Fibroblast of skin of scalp (primary cell): ENCODE measurements around the gene FAM131A.

Experiments used
- DNase-seq: peaks from one replicate; pipeline ENCODE4 v3.0.0-alpha.2; 2013

FAM131A gene

DNA sequence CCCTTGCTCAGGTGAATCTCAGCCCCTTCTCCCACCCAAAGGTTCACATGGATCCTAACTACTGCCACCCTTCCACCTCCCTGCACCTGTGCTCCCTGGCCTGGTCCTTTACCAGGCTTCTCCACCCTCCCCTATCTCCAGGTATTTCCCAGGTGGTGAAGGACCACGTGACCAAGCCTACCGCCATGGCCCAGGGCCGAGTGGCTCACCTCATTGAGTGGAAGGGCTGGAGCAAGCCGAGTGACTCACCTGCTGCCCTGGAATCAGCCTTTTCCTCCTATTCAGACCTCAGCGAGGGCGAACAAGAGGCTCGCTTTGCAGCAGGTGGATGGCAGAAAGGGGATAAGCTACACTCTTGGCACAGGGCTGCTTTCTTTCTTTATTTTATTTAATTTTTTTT lies 4.5 kb downstream of the FAM131A start:
- no peak for DNase-seq

- DNase-seq = peak; percentile 58
These were observed 5.9 kb downstream of the FAM131A start for GRCh38 chr3:184343200-184343876.

GRCh38 chr3:184344579-184345316 lies 7.3 kb downstream of the FAM131A start:
- no peak for DNase-seq

DNA sequence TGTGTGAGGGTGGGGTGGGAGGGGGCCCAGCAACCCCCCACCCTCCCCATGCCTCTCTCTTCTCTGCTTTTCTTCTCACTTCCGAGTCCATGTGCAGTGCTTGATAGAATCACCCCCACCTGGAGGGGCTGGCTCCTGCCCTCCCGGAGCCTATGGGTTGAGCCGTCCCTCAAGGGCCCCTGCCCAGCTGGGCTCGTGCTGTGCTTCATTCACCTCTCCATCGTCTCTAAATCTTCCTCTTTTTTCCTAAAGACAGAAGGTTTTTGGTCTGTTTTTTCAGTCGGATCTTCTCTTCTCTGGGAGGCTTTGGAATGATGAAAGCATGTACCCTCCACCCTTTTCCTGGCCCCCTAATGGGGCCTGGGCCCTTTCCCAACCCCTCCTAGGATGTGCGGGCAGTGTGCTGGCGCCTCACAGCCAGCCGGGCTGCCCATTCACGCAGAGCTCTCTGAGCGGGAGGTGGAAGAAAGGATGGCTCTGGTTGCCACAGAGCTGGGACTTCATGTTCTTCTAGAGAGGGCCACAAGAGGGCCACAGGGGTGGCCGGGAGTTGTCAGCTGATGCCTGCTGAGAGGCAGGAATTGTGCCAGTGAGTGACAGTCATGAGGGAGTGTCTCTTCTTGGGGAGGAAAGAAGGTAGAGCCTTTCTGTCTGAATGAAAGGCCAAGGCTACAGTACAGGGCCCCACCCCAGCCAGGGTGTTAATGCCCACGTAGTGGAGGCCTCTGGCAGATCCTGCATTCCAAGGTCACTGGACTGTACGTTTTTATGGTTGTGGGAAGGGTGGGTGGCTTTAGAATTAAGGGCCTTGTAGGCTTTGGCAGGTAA lies 8.1 kb downstream of the FAM131A start:
- DNase-seq = peak; percentile 80

DNA sequence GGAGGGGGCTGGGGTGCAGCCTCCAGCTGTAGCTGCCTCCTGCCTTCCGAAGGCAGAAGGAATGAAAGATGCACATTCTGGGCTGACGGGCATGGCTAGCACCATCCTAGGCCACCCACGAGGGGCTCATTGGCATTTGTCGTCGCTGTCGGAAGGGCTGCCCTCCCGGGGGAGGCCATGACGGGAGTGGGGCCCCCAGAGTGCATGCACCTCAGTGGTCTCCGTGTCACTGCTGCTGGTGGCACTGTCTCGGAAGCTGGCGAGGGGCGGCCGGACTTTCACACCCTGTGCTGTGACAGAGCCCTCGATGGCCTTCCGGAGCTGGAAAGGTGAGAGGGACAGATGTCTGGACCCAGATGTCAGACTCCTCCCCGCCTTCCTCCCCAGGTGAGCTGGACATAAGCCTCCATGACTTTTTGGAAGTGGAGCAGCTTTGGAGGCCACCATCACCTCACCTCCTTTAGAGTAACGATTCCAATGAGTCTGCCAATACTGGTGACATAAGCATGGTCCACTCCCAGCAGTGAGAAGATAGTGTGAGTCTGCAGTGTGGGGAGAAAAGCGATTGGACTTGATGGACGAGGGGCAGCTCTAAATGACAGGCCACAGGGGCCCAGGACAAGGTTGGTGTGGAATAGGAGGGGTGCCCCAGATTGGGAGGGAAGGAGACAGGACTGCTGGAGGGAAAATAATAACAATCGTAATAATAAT lies 9.2 kb downstream of the FAM131A start:
- no peak for DNase-seq

DNA sequence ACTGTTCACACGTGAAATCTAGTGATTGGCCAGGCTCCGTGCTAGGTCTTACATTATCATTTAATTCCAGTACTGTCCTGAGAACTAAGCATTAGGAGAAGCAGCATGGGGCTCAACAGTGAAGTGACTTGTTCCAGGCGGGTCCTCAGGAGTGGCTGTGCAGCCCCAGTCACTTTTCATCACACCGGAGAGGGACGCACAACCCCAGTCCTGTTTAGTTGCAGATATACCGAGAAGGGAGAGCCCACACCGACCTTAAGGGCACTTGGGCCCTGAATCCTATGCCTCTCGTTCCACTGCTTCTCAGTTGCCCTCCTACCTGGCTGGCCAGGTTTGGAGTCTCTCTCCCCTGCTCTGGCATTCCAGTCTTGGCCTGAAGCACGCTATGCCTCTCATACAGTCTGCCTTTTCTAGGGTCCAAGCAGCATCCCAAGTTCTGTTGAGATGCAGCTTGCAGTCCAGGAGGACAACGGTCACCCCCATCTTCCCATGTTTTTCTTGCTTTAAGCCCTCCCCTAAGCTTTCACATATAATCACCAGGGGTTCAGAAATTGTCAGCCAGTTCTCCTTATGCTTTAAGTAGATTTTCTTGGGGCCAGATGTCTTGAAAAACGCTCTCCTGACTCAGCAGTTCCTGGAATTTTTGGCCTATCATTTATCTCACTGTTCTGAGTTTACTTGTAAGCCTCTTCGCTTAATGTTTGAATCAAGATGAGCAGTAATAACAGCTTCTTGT lies 10.1 kb downstream of the FAM131A start:
- DNase-seq = no peak

GRCh38 chr3:184348057-184348382 lies 10.6 kb downstream of the FAM131A start:
- no peak for DNase-seq

GRCh38 chr3:184349563-184350470 lies 12.4 kb downstream of the FAM131A start:
- DNase-seq = no peak

DNA sequence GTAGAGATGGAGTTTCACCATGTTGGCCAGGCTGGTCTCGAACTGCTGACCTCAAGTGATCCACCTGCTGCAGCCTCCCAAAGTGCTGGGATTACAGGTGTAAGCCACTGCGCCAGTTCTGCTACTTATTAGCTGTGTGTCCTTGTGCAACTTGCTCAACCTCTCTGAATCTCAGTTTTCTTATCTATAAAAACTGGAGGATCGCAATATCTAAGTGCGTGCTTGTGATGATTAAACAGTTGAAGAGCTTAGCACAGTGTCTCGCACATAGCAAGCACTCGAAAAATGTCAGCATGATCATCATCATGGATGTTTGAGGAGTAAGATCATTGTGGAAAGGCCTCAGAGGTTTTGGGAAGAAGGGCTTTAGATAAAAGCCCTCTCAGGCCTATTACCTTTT lies 13.2 kb downstream of the FAM131A start:
- peak; percentile 20 for DNase-seq

DNA sequence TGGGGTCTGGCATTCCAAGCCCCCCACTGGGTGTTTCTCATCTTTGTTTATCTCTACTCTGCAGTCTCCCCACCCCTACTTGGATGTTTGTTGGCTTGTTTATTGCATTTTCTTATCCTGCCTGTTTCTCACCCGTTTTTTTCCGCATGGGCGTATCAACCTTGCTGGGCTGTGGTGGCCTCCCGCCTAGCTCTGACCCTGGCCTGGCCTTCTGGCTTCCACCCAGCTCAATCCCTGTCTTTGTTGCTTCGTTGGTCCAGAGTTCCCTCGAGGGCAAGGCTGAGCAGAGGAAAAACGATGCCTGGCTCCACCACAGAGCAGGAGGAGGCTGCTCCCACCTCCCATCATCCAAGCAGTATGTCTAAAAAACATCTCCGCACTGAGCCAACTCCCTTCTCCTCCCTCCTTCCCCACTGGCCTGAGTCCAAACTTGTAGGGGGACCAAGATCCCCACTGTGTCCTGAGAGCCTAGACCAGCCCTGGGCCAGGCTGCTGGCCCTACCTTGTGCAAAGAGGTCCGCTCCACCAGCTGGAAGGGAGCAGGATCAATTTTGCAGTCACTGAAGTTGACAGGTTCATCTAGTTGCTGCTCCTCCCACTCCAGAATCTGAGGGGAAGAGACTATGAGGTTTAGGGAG lies 14.2 kb downstream of the FAM131A start:
- no peak for DNase-seq

DNA sequence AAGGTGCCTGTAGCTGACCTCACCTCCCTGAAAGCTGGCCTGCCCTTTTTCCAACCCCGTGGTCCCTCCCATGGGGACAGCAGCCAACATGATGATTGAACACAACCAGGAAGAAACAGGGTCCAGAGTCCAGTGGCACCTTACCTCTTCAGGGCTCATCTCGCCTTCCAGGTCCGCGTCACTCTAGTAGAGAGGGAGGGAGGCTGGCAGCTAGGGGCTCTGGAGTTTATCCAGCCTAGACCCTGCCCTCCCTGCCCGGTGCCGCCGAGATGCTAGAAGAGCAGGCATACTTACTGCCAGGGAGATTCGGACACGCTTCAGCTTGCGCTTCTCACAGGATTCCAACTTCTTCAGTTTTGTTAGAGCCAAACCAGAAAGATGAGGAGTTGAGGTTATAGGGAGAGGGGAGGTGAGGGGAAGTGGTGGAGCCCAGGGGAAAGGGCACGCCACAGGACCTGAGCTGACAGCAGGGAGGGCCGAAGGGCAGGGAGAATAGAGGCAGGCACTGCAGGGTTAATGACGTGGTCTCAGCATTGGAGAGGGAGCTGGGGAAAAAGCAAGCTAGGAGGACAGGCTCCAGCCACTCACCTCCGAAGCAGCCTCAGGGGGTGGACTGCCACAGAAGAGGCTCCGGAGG lies 14.9 kb downstream of the FAM131A start:
- DNase-seq = no peak

- no peak for DNase-seq
These were observed 15.6 kb downstream of the FAM131A start for GRCh38 chr3:184352897-184353545.

DNA sequence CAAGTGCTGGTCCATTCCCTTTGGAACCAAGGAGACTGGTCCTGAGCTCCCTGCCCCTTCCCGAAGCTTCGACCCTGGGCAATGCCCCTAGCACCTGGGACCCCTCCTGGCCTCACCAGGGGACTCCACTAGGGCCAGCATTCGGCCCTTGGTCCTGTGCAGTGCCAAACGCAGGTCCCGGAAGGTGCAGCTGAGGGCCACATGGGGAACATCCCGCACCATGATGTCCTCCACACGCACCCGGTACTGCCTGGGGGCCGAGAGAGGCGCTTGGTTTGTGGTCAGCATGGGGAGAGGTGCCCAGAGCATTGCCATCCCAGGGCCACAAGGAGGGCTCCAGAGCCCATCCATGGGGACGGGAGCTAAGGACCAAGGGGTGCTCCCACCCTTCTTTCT lies 16.1 kb downstream of the FAM131A start:
- DNase-seq = no peak

- DNase-seq = peak; percentile 30
These were observed 16.8 kb downstream of the FAM131A start for GRCh38 chr3:184354121-184354728.

GRCh38 chr3:184354754-184355153 lies 17.4 kb downstream of the FAM131A start:
- no peak for DNase-seq

DNA sequence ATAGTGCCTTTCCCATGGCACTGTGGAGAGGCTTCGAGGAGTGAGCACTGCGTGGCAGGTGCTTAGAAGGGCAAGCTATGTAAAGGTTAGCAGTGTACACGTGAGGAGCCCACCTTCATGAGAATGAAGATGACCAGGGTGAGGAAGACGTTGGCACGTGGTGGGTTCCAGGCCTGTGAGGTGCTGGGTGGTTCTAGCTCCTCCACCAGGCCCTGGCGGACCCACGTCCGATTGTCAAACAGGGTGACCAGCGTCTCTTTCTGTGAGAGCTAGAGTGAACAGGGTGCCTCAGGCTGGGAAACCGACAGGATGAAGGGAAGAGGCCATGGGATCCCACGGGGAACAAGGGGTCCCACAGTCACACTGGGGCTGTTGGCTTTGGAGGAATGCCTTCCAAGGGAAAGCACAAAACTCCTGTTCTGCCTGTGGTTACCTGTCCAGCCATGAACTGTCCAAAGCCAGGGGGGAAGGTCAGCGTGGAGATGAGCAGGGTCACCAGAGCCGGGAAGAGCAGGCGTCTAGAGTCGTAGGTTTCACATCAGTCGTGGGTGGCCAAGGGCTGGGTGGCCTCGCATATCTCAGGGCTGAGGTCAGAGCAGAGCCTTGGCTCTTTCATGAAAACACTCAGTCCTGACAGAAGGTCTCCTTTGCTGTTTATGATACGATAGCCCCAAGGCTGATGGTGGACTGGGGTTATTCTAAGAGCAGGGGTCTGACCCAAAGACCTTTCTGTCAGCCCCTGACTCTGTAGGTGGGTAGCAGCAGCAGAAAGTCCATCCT lies 18.1 kb downstream of the FAM131A start:
- no peak for DNase-seq

- no peak for DNase-seq
These were observed 20.1 kb downstream of the FAM131A start for GRCh38 chr3:184357248-184358123.
